ENCODE measurements around the gene PPTC7.
"Not testable (repeated sequence)": the region's sequence is repeated elsewhere in the genome, so short reads cannot be mapped to it uniquely, and the experiment has no call there.

The PPTC7 gene

GRCh38 chr12:110561471-110562201, 21.5 kb downstream of the PPTC7 start:
- no peak for DNase-seq

GRCh38 chr12:110560946-110561345, 22.2 kb downstream of the PPTC7 start:
- DNase-seq = no peak

GRCh38 chr12:110560048-110560447, 23.1 kb downstream of the PPTC7 start:
- no peak for DNase-seq

- not testable (repeated sequence) for DNase-seq
Measured at GRCh38 chr12:110558945-110559344, 24.2 kb downstream of the PPTC7 start.

- no peak for DNase-seq
Measured at GRCh38 chr12:110557300-110557699, 25.8 kb downstream of the PPTC7 start.

- no peak for DNase-seq
Measured at GRCh38 chr12:110556705-110557104, 26.4 kb downstream of the PPTC7 start.

- no peak for DNase-seq
Measured at GRCh38 chr12:110555577-110556406, 27.3 kb downstream of the PPTC7 start.

GRCh38 chr12:110554184-110554583, 28.9 kb downstream of the PPTC7 start:
- no peak for DNase-seq

- no peak for DNase-seq
Measured at GRCh38 chr12:110550981-110551380, 32.1 kb downstream of the PPTC7 start.

GRCh38 chr12:110549716-110550115, 33.4 kb downstream of the PPTC7 start:
- no peak for DNase-seq

GRCh38 chr12:110548678-110549077, 34.4 kb downstream of the PPTC7 start:
- DNase-seq = no peak

GRCh38 chr12:110547090-110547489, 36.0 kb downstream of the PPTC7 start:
- no peak for DNase-seq

- DNase-seq = no peak
Measured at GRCh38 chr12:110546339-110546738, 36.8 kb downstream of the PPTC7 start.

GRCh38 chr12:110545812-110546211, 37.3 kb downstream of the PPTC7 start:
- DNase-seq = no peak

- DNase-seq = not testable (repeated sequence)
Measured at GRCh38 chr12:110545259-110545658, 37.9 kb downstream of the PPTC7 start.

- no peak for DNase-seq
Measured at GRCh38 chr12:110543965-110544364, 39.2 kb downstream of the PPTC7 start.

- DNase-seq = no peak
Measured at GRCh38 chr12:110543252-110543959, 39.7 kb downstream of the PPTC7 start.

- no peak for DNase-seq
Measured at GRCh38 chr12:110540048-110540447, 43.1 kb downstream of the PPTC7 start.

GRCh38 chr12:110538869-110539622, 44.1 kb downstream of the PPTC7 start:
- no peak for DNase-seq

- no peak for DNase-seq
Measured at GRCh38 chr12:110537605-110538409, 45.3 kb downstream of the PPTC7 start.

GRCh38 chr12:110536834-110537604, 46.1 kb downstream of the PPTC7 start:
- no peak for DNase-seq
